PFSK-1 (cell line): ENCODE data around the gene COL18A1.

ENCODE experiments used
- POLR2AphosphoS5 ChIP-seq: IDR thresholded peaks from 2 replicates; pipeline ENCODE4 v1.6.1; 2012; ENCODE audit warnings: low read depth, mild to moderate bottlenecking, control low read depth, low read length, moderate library complexity
- SIN3A ChIP-seq: IDR thresholded peaks from 2 replicates; pipeline ENCODE4 v1.6.1; 2012; ENCODE audit warnings: mild to moderate bottlenecking, low read length, moderate library complexity, borderline replicate concordance; ENCODE audit not compliant: insufficient read depth
- TAF1 ChIP-seq: IDR thresholded peaks from 2 replicates; pipeline ENCODE4 v1.6.1; 2012; ENCODE audit warnings: low read length, control low read depth, borderline replicate concordance; ENCODE audit not compliant: insufficient read depth

GRCh38 chr21:45451091-45451740, 46.3 kb downstream of the COL18A1 start:
- TF ChIP-seq SIN3A (no peak), POLR2AphosphoS5 (no peak), TAF1 (no peak)
